Fibroblast of mammary gland (primary cell): ENCODE data around the gene CPED1.

Experiments
- DNase-seq: peaks from one replicate; pipeline ENCODE4 v3.0.0-alpha.2; 2010; ENCODE audit warnings: low read depth
- H3K4me3 ChIP-seq: 2 replicates; pipeline ENCODE4 v1.5.1; 2011; ENCODE audit warnings: low read depth, mild to moderate bottlenecking, low read length, moderate library complexity; ENCODE audit not compliant: control insufficient read depth
- CTCF ChIP-seq: conservative IDR thresholded peaks from 2 replicates; pipeline ENCODE4 v1.5.1; 2011; ENCODE audit warnings: low read depth, low read length, inconsistent platforms; ENCODE audit not compliant: control insufficient read depth, insufficient read depth

CPED1 gene

DNA sequence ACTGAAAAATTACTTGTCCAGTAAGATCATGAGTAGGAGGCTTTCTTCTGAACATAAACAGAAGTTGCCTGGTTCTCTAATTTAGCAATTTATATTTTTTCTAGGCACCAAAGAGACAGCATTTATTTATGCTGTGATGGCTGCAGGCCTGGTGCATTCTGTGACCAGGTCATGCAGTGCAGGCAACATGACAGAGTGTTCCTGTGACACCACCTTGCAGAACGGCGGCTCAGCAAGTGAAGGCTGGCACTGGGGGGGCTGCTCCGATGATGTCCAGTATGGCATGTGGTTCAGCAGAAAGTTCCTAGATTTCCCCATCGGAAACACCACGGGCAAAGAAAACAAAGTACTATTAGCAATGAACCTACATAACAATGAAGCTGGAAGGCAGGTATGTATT is 343.1 kb downstream of the CPED1 start:
- no peak overlapping the region for H3K4me3 ChIP-seq
- DNase-seq: no peak
- TF ChIP-seq CTCF: no peak

DNA sequence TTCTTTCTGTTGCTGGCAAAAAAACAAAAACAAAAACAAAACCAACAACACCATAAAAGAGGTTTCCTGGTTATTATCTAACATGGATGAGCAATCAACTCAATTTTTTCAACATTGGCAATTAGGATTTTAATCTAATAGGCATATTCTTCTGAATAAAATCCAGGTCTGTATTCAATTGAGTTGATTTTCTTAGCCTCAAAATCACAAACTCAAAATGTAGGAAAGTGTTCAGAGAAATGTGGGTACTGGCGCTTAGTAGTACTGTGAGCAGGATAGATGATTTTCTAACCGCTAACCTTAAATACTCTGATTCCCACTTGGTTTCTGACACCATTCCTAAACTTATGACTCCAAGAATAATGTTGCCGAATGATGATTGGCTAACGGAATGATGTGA is 345.9 kb downstream of the CPED1 start:
- no peak for DNase-seq
- TF ChIP-seq CTCF: no peak
- no peak overlapping the region for H3K4me3 ChIP-seq

GRCh38 chr7:121334875-121335648 is 346.6 kb downstream of the CPED1 start:
- DNase-seq: peak; percentile 26
- no peak overlapping the region for H3K4me3 ChIP-seq
- no peak for TF ChIP-seq CTCF

- H3K4me3 ChIP-seq: no peak overlapping the region
- TF ChIP-seq CTCF: no peak
- peak; percentile 47 for DNase-seq
Measured at GRCh38 chr7:121336579-121336978, 348.1 kb downstream of the CPED1 start.

DNA sequence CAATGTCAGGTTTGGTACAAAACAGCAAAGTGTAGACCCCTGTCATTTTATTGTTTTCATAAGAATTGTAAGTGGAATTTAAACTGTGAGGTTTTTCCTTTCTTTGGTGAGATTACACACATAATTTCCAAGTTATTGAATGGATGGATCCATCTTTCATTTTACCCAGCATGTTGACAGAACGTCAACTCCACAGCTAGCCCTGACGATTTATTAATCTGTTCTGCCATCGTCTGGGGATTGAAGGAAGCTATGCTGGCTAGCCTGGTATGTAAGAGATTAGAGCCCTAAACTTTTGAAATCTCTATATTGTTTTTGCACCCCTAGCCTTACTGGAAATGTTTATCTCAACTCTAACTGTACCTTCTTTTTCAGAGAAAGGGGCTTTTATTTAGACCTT is 348.9 kb downstream of the CPED1 start:
- peak; percentile 3 for TF ChIP-seq CTCF
- H3K4me3 ChIP-seq: no peak overlapping the region
- no peak for DNase-seq

DNA sequence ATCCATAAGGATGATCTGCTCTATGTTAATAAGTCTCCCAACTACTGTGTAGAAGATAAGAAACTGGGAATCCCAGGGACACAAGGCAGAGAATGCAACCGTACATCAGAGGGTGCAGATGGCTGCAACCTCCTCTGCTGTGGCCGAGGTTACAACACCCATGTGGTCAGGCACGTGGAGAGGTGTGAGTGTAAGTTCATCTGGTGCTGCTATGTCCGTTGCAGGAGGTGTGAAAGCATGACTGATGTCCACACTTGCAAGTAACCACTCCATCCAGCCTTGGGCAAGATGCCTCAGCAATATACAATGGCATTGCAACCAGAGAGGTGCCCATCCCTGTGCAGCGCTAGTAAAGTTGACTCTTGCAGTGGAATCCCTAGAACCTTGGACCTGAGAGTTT is 350.6 kb downstream of the CPED1 start:
- no peak overlapping the region for H3K4me3 ChIP-seq
- no peak for TF ChIP-seq CTCF
- DNase-seq: no peak

GRCh38 chr7:121341933-121342332 is 353.4 kb downstream of the CPED1 start:
- TF ChIP-seq CTCF: no peak
- no peak overlapping the region for H3K4me3 ChIP-seq
- DNase-seq: no peak
